HG03045 (cell line): ENCODE results near the gene SLC24A4.

Experiments used
- ATAC-seq: cut with Tn5 transposase; IDR thresholded peaks from one replicate; pipeline ENCODE4 v1.9.1; 2021; ENCODE audit warnings: mild to moderate bottlenecking, moderate library complexity; ENCODE audit not compliant: unreplicated experiment

The SLC24A4 gene

GRCh38 chr14:92472860-92473259 lies 149.9 kb downstream of the SLC24A4 start:
- no peak for ATAC-seq

GRCh38 chr14:92473261-92473968 lies 150.4 kb downstream of the SLC24A4 start:
- ATAC-seq, result no peak

DNA sequence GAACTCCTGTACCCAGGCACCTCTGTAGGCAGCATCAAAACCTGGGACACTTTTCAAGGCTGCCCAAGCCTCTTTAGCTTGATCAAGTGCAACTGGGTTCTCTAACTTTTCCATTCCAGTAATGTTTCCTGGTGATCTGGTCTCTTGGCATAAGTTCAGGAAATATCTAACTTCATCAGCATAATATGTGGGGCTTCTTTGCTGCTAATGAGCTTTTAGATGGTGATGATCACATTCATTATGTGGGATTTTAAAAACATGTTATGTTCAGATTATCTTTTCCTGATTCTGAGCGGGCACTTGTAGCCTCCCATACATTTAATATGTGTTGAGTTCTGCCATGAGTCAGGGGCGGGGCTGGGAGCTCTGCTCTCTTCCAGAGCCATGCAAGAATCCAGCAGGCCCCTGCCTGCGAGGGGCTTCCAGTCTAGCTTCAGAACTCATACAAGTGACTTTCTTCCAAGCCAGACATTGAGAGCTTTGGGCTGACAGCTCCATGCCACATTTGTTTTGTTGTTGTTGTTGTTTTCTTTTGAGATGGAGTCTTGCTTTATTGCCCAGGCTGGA lies 151.1 kb downstream of the SLC24A4 start:
- ATAC-seq, result no peak

- ATAC-seq, result no peak
Observed at GRCh38 chr14:92475037-92475436, 152.1 kb downstream of the SLC24A4 start.

DNA sequence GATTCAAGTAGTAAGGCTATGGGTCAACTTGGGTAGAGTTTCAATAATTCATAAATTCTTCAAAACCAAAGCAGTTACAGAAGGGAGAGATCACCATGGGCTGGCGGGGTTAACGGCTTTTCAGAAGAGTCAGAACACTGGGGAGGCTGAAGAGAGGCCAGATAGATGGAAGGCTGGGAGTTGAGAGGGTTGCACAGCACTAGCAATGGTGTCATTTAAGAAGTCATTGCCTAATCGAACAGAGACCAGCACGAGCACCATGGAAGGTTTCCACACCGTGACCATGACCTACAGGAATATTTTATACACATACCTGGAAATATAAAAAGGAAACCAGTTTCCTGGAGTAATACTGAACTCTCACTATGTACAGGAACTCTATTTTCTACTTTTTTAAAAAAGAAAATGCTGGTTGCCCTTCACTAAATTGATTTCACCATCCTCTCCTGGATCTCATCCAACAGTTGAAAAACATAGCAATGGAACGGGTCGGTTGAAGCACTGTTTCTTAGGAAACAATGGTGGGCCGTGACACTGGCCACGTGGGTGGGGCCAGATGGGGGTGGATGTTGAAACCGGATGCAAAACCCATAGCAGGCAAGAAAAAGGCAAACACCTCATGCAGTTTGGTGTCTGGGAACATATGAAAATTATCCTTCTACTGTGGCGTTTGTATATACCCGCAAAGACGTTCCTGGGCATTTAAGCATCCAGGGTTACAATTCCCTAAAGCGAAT lies 152.7 kb downstream of the SLC24A4 start:
- ATAC-seq, result no peak

- no peak for ATAC-seq
Observed at GRCh38 chr14:92480856-92481255, 157.9 kb downstream of the SLC24A4 start.

- no peak for ATAC-seq
Observed at GRCh38 chr14:92481386-92481785, 158.4 kb downstream of the SLC24A4 start.

GRCh38 chr14:92481811-92482555 lies 159.0 kb downstream of the SLC24A4 start:
- no peak for ATAC-seq

GRCh38 chr14:92482621-92483319 lies 159.8 kb downstream of the SLC24A4 start:
- ATAC-seq, result no peak

DNA sequence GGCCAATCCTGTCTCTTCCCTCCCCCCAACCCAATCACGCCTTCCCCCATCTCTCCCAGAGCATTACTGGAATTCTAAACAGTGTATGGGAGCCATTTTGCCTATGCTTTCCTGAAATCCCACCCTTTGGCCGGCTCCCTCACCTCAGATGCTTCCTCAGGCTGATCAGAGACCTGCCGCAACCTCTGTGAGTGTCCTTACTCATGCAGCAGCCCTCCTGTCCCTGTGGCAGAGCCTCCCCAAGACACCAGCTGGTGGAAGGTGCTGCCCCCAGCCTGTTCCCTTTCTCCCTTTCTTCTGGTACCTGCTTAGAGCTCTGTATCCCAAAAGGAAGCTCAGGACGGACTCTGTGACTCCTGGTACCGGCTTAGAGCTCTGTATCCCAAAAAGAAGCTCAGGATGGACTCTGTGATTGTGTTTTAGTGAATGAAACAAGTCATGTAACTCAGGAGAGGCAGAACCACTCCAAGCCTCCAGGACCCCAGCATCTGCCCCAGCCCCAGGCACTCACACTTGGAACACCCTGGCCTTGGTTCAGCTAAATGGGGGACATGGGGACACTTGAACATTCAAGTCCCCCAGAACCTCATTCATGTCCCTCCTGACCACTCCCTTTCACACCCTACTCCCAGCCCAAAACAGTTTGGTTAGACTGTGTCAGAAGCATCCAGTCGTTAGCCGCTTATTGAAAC lies 161.3 kb downstream of the SLC24A4 start:
- ATAC-seq, result no peak

DNA sequence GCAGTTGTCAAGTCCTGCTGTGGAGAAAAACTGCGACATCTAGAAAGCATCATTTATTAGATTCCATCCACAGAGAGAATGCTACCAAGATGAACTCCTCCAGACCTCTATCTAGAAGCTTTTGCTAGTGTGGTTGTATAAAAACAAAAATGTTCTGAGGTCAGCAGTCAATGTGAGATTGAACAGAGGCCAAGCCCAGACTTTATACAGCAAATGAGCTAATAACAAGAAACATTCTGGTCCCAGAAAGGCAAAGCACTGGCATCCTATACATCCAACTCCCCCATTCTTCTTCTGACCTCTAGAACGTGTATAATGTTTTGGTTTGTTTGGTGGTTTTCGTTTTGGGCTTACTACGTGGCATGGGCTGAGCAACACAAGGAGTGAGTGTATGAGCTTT lies 163.9 kb downstream of the SLC24A4 start:
- ATAC-seq, result no peak

GRCh38 chr14:92487513-92488133 lies 164.7 kb downstream of the SLC24A4 start:
- no peak for ATAC-seq

- ATAC-seq, result no peak
Observed at GRCh38 chr14:92489394-92490238, 166.7 kb downstream of the SLC24A4 start.

- ATAC-seq, result no peak
Observed at GRCh38 chr14:92490239-92490959, 167.4 kb downstream of the SLC24A4 start.

GRCh38 chr14:92491782-92492181 lies 168.8 kb downstream of the SLC24A4 start:
- no peak for ATAC-seq

GRCh38 chr14:92492258-92492657 lies 169.3 kb downstream of the SLC24A4 start:
- ATAC-seq, result no peak

DNA sequence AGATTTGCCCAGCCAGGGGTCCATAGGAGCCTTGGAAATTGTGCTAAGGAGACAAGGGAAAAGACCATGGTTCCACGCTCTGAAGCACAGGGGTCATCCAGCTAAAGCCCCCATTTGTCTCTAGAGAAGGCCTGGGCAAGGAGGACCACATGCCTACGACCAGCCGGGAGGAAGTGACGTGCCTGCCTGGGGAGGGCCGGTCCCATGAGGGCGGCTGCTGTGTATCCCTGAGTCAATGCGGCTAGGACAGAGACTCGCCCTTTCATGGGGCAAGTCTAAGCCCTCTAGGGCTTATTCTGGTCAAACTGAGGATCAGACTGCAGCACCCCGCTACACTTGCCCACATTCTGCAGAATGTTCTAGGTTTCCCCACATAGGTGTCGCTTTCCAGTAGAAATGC lies 170.1 kb downstream of the SLC24A4 start:
- ATAC-seq, result no peak

DNA sequence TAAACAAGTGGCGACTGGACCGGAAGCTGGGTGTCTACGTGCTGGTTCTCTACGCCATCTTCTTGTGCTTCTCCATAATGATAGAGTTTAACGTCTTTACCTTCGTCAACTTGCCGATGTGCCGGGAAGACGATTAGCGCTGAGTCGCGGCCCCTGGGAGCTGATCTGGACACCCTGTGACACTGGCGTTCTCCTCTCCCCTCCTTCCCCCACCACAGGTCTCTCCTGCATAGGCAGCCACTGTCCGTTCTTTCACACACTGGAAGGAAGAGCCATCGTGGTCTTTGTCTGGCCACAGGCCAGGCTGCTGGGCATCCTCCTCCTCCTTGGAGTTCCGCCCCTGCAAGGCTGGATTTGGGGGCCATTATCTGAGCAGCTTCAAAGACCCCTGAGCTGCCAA lies 170.5 kb downstream of the SLC24A4 start:
- ATAC-seq, result no peak
